ENCODE measurements around the gene MTNR1B.

Gene MTNR1B

DNA sequence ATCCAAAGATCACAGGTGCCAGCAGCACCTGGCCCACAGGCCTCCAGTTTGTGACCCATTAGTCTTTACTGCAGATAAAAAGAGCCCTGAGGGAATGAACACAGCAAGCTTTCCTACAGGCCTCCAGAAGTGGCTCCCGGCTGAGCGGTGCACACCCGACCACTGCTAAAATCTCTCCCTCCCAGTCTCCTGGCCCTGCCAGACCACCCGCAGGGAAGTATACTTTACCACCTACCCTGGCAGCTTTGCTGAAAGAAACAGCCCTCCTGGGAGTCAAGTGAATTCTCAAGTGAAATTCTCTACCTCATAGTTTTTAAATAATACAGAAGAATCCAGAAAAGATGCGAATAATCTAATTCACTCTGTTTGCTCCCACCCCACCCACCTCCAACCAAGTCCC lies 15.4 kb upstream of the MTNR1B start:
- Histone ChIP-seq H3K27ac (no peak overlapping the region), H3K9me3 (ENCODE audit: severe bottlenecking) (peaks cover 2% of the 10 kb centered on the region), H3K27me3 (ENCODE audit: insufficient read depth, low read depth, severe bottlenecking) (no peaks in the 10 kb centered on the region), H3K4me3 (ENCODE audit: low read depth, low read length) (no peak overlapping the region), H3K36me3 (no peaks in the 10 kb centered on the region)
- no peak for TF ChIP-seq CTCF (IDR thresholded peaks at IDR 0.05; ENCODE audit: low read depth, low read length)
- DNase-seq, result no peak

DNA sequence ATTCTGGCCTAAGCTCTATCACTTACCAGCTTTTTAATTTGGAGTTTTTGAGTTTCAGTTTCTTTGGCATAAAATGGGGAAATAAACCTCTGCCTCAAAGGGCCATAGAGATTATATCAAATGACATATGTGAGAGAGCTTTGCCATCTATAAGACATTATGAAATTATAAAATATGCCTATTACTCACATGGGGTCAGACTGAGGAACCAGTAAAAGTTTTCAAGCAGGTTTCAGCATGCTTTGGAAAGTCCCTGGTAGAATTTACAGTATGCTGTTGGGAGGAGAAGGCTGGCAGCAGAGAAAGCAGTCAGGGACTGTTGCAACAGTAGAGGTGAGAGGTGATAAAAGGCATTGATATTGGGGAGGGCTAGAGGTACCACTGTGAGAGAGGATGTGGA lies 13.6 kb upstream of the MTNR1B start:
- Histone ChIP-seq H3K27ac (no peak overlapping the region), H3K4me3 (ENCODE audit: low read depth, low read length) (no peak overlapping the region), H3K9me3 (ENCODE audit: severe bottlenecking) (no peaks in the 10 kb centered on the region), H3K27me3 (ENCODE audit: insufficient read depth, low read depth, severe bottlenecking) (no peaks in the 10 kb centered on the region), H3K36me3 (no peaks in the 10 kb centered on the region)
- DNase-seq, result no peak
- no peak for TF ChIP-seq CTCF (IDR thresholded peaks at IDR 0.05; ENCODE audit: low read depth, low read length)

DNA sequence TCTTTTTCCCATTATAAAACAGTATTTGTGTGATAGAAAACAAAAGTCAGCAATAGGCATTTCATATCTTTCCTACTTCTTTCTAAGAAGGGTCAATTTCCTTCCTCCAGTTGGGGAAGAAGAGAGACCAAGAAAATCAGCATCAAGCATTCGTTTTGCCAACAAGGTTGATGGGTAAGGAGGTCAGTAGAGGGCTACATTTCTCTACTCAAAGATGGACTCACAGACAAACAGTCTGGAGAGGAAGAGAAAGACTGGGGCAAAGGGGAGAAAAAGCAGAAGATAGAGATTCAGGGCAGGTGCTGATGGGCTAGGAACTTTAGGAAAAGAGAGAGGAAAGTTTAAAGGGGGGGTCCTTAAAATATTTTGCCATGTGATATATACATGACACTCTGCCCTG lies 8.6 kb upstream of the MTNR1B start:
- Histone ChIP-seq H3K4me3 (ENCODE audit: low read depth, low read length) (no peak overlapping the region), H3K27ac (no peak overlapping the region), H3K9me3 (ENCODE audit: severe bottlenecking) (no peaks in the 10 kb centered on the region), H3K27me3 (ENCODE audit: insufficient read depth, low read depth, severe bottlenecking) (no peaks in the 10 kb centered on the region), H3K36me3 (no peaks in the 10 kb centered on the region)
- no peak for DNase-seq
- TF ChIP-seq CTCF (IDR thresholded peaks at IDR 0.05; ENCODE audit: low read depth, low read length), result no peak

DNA sequence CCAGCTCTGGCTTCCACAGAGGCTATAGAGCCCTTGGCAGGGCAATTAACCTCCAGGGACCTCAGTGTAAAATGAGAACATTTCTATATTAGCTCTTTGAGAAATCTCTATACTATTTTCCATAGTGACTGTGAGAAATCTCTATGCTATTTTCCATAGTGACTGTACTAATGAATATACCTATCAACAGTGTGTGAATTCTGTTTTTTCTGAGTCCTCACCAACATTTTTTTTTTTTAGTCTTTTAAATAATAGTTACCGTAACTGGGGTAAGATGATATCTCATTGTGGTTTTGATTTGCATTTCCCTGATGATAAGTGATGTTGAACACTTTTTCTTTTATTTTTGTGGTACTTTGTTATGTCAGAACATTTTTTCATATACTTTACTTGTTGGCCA lies 7.0 kb upstream of the MTNR1B start:
- H3K4me3 ChIP-seq (ENCODE audit: low read depth, low read length), result no peak overlapping the region
- no peaks in the 10 kb centered on the region for H3K36me3 ChIP-seq
- no peaks in the 10 kb centered on the region for H3K9me3 ChIP-seq (ENCODE audit: severe bottlenecking)
- no peaks in the 10 kb centered on the region for H3K27me3 ChIP-seq (ENCODE audit: insufficient read depth, low read depth, severe bottlenecking)
- no peak for TF ChIP-seq CTCF (IDR thresholded peaks at IDR 0.05; ENCODE audit: low read depth, low read length)
- H3K27ac ChIP-seq, result no peak overlapping the region
- DNase-seq, result no peak

DNA sequence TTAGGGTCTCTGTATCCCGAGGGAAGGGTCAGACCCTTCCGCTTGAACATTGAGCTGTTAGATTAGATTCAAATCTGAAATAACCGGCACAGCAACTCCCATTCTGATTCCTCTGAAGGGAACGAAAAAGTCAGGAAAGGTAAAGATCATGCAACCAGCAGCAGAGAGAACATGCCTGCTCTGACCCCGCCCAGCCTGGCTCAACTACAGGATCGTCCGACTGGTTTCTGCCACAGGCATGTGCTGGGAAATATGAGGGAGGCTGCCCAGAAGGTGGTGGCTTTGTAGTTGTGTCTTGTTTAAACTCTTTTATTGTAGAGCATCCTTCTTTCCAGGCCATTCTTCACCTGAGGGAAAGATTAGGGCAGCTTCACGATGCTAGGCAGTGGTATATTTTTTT lies 5.0 kb upstream of the MTNR1B start:
- H3K27me3 ChIP-seq (ENCODE audit: insufficient read depth, low read depth, severe bottlenecking), result no peaks in the 10 kb centered on the region
- no peak for DNase-seq
- no peak overlapping the region for H3K27ac ChIP-seq
- H3K4me3 ChIP-seq (ENCODE audit: low read depth, low read length), result no peak overlapping the region
- no peaks in the 10 kb centered on the region for H3K36me3 ChIP-seq
- TF ChIP-seq CTCF (IDR thresholded peaks at IDR 0.05; ENCODE audit: low read depth, low read length), result no peak
- no peaks in the 10 kb centered on the region for H3K9me3 ChIP-seq (ENCODE audit: severe bottlenecking)

GRCh38 chr11:92965196-92965595 lies 4.3 kb upstream of the MTNR1B start:
- Histone ChIP-seq H3K9me3 (ENCODE audit: severe bottlenecking) (no peaks in the 10 kb centered on the region), H3K4me3 (ENCODE audit: low read depth, low read length) (no peak overlapping the region), H3K27me3 (ENCODE audit: insufficient read depth, low read depth, severe bottlenecking) (no peaks in the 10 kb centered on the region), H3K36me3 (no peaks in the 10 kb centered on the region), H3K27ac (no peak overlapping the region)
- TF ChIP-seq CTCF (IDR thresholded peaks at IDR 0.05; ENCODE audit: low read depth, low read length), result no peak
- no peak for DNase-seq
